ENCODE measurements around the gene THUMPD3.

Gene THUMPD3

DNA sequence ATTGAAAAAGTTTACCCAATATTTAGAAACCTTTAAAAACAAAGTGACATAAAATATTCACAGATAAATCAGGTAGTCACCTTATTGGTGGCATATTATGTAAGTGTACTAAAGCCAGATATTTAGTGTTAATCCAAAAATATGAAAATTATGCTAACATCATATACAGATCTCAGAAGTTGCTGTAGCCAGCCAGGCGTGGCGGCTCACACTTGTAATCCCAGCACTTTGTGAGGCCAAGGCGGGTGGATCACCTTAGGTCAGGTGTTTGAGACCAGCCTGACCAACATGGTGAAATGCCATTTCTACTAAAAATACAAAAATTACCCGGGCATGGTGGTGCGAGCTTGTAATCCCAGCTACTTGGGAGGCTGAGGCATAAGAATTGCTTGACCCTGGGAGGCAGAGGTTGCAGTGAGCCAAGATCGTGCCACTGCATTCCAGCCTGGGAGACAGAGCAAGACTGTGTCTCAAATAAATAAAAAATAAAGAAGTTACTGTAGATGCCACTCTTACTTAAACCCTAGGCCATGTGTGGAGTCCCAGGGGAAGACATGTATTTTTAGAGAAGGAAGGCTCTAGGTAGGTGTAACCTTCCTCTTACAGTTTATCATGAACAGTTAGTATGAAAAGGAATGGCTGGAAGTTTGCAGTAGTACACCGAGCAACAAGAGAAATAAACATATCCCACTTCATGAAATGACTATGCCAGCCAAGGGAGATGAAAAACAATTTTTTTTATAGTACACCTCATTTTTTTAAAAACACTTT, 44.2 kb downstream of the THUMPD3 start:
- no peak overlapping the region for H3K4me3 ChIP-seq (replicated peaks; ENCODE audit: low read depth, low read length)
- TF ChIP-seq CTCF (IDR thresholded peaks at IDR 0.05; ENCODE audit: low read depth, low read length, missing control alignments): no peak
- no peak for DNase-seq (ENCODE audit: extremely low read depth, low read depth)

GRCh38 chr3:9408061-9408460, 45.2 kb downstream of the THUMPD3 start:
- TF ChIP-seq CTCF (IDR thresholded peaks at IDR 0.05; ENCODE audit: low read depth, low read length, missing control alignments): no peak
- H3K4me3 ChIP-seq (replicated peaks; ENCODE audit: low read depth, low read length): no peak overlapping the region
- no peak for DNase-seq (ENCODE audit: extremely low read depth, low read depth)

DNA sequence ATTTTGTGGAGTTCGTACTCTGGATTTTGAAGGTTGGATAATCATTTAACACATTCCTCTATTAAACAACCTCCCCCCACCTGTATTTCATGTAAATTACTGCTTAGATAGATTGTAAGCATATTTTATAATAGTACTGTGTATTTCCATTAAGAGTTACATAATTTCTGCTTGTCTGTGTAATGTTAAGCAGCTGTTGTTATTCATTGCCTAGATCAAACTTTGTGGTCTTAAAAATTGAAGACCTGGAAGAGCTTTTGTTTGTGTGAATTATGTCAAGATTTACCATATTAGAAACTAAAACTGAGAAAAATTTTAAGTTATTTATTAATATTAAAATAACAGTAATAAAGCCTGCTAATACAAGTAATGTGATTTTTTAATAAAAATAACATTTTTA, 45.7 kb downstream of the THUMPD3 start:
- H3K4me3 ChIP-seq (replicated peaks; ENCODE audit: low read depth, low read length): no peak overlapping the region
- no peak for DNase-seq (ENCODE audit: extremely low read depth, low read depth)
- TF ChIP-seq CTCF (IDR thresholded peaks at IDR 0.05; ENCODE audit: low read depth, low read length, missing control alignments): no peak

GRCh38 chr3:9409981-9410854, 47.4 kb downstream of the THUMPD3 start:
- H3K4me3 ChIP-seq (replicated peaks; ENCODE audit: low read depth, low read length): no peak overlapping the region
- DNase-seq (ENCODE audit: extremely low read depth, low read depth): no peak
- TF ChIP-seq CTCF (IDR thresholded peaks at IDR 0.05; ENCODE audit: low read depth, low read length, missing control alignments): no peak

DNA sequence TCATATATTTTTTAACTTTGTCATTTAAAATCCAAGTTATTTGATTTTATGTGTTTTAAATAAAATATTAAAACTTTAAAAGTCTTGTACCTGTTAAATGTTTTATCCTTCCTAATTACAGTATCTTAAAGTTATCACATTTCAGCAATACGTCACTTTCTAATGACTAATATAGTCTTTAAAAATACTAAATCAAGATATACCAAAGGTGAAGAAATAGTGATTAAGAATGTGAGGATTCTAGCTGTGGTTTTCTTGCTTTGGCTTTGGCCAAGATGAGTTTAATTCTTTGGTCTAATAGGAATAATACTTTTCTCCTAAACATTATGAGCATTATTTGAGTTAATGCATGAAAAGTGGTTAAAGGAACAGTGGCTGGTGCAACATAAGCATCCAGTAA, 48.4 kb downstream of the THUMPD3 start:
- H3K4me3 ChIP-seq (replicated peaks; ENCODE audit: low read depth, low read length): no peak overlapping the region
- no peak for DNase-seq (ENCODE audit: extremely low read depth, low read depth)
- no peak for TF ChIP-seq CTCF (IDR thresholded peaks at IDR 0.05; ENCODE audit: low read depth, low read length, missing control alignments)

GRCh38 chr3:9412293-9412692, 49.4 kb downstream of the THUMPD3 start:
- no peak for TF ChIP-seq CTCF (IDR thresholded peaks at IDR 0.05; ENCODE audit: low read depth, low read length, missing control alignments)
- H3K4me3 ChIP-seq (replicated peaks; ENCODE audit: low read depth, low read length): no peak overlapping the region
- no peak for DNase-seq (ENCODE audit: extremely low read depth, low read depth)

All from HFF-Myc (cell line).